Mucosa of descending colon (tissue), 3 donors: Measurements from ENCODE around the gene TRIM50. TPM values are rescaled to one million over a fixed set of nuclear protein-coding genes. Genes with fewer than 3 reads are reported as not detected.
"Not testable (repeated sequence)": the region's sequence is repeated elsewhere in the genome, so short reads cannot be mapped to it uniquely, and the experiment has no call there.

ENCODE experiments used
- ATAC-seq: fragments of 200-7000 bp; cut with Tn5 transposase; one replicate; pipeline ENCODE4 v1.9.1; 2020; ENCODE audit warnings: mild to moderate bottlenecking, moderate library complexity
- DNase-seq, 3 donors: peaks; one replicate each; pipeline ENCODE4 v3.0.0-alpha.2; 2020
- H3K36me3 ChIP-seq: fragments of 200-600 bp; one replicate; pipeline ENCODE4 v1.8.0; 2021; ENCODE audit warnings: low read depth, mild to moderate bottlenecking
- H3K4me1 ChIP-seq: fragments of 200-600 bp; one replicate; pipeline ENCODE4 v1.8.0; 2021; ENCODE audit warnings: low read depth, mild to moderate bottlenecking
- H3K4me3 ChIP-seq: fragments of 200-600 bp; one replicate; pipeline ENCODE4 v1.8.0; 2021; ENCODE audit warnings: mild to moderate bottlenecking
- H3K9me3 ChIP-seq: fragments of 200-600 bp; one replicate; pipeline ENCODE4 v1.8.0; 2021; ENCODE audit warnings: mild to moderate bottlenecking
- intact Hi-C, 2 donors: fragments of 100-400 bp; cut with DNase I in 1 of 2; cut with micrococcal nuclease in 1 of 2; formaldehyde crosslinking; loops; one replicate each; pipeline versions ENCODE4 v1.11.0 to v1.11.1; 2022; cut with DNase I, micrococcal nuclease
- long read RNA-seq, 2 donors: library from polyadenylated mRNA; unstranded; transcript quantifications; one replicate each; pipeline ENCODE4 v2.0.0, GENCODE V29; 2019 to 2021
- total RNA-seq, 3 donors: library from RNA; stranded (reverse); fragmentation: NEBNext Ultra II Directional in 2 of 3; extraction: Animal tissue kit (Norgen Biotek cat#: 25700) in 2 of 3; gene quantifications; one replicate each; pipeline versions ENCODE4 v1.2.1 to v1.2.4, GENCODE V29; 2021 to 2023
- TF ChIP-seq, protein P1 (sequence below): fragments of 200-600 bp; IDR thresholded peaks from one replicate; pipeline ENCODE4 v1.8.0; 2022; ENCODE audit warnings: antibody characterized with exemption, mild to moderate bottlenecking
- donor health status: DM: no; HTN: no; CAD: no; lungs with moderate emphysema.
- donor health status: DM: no; HTN: no; CAD: no.
- donor health status: DM: no; HTN: yes; CAD: no.

Gene TRIM50
- total RNA-seq: under 1 TPM in 1 of 3 donors, not detected in 2; 0.35 TPM
- long read RNA-seq, donor 1: 0 reads
- long read RNA-seq, donor 2: 0 reads

DNA sequence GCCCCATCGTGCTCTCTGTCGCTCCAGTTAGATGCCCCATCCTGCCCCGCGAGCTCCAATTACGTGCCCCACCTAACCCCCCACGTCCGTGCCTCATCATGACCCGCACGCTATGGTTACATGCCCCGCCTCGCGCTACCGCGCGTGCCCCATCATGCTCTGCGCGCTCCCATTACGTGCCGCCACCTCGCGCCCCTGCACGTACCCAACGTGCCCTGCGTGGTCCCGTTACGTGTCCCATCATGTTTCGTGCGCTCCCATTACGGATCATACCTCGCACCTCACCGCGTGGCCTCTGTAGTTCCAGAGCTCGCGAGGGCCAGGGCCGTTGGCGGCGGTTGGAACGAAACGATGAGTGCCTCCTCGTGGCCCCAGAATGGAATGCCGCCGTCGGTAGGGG lies at the start of gene TRIM50, which contains the start of gene FKBP6:
TSS of gene TRIM50 (minus strand) at position 161 of the 400 bp plus-strand sequence. CDS start 3,295 bp downstream, outside the sequence.
TSS of gene FKBP6 (plus strand) at position 240 of the 400 bp plus-strand sequence. CDS start 268 bp downstream, outside the sequence.
- ATAC-seq, intact Hi-C loops, H3K4me1 ChIP-seq: not testable (repeated sequence)

DNA sequence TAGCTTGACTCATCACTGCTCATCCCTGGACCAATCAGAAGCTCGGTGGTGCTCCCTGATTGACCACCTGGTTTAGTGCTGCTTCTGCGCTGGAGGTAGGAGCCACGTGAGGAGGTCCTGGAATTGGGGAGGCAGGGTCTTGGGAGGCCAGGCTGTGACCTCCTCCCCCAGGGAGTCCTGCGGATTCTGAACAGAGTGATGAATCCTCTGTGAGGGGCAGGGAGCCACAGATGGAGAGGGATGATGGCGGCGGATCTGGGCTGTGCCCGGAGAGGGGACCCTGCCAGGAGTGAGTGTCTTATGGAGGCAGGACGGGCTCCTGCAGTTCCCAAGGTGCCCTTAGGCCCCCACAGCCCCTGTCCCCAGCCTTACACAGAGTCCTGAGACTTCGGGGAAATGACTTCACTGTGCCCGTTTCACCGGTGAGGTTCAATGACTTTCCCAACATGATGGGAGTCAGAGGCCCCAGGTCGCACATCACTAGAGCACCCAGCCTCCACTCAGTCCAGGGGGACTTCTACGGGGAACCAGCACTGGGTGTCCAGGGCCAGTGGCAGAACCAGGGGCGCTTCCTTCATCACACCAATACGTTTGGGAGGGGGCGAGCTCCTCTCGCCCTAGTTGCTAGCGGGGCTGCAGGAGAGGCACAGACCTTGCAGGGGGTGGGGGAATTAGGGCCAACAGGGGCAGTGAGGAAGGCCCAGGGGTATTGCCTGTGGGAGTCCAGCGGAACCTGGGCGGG lies 49.0 kb upstream of the TRIM50 start:
- H3K4me3 ChIP-seq: no peak overlapping the region
- no peak for DNase-seq
- no peaks in the 10 kb centered on the region for H3K9me3 ChIP-seq
- H3K4me1 ChIP-seq: no peaks in the 10 kb centered on the region
- intact Hi-C loops: no loop called here
- TF ChIP-seq, protein P1, sequence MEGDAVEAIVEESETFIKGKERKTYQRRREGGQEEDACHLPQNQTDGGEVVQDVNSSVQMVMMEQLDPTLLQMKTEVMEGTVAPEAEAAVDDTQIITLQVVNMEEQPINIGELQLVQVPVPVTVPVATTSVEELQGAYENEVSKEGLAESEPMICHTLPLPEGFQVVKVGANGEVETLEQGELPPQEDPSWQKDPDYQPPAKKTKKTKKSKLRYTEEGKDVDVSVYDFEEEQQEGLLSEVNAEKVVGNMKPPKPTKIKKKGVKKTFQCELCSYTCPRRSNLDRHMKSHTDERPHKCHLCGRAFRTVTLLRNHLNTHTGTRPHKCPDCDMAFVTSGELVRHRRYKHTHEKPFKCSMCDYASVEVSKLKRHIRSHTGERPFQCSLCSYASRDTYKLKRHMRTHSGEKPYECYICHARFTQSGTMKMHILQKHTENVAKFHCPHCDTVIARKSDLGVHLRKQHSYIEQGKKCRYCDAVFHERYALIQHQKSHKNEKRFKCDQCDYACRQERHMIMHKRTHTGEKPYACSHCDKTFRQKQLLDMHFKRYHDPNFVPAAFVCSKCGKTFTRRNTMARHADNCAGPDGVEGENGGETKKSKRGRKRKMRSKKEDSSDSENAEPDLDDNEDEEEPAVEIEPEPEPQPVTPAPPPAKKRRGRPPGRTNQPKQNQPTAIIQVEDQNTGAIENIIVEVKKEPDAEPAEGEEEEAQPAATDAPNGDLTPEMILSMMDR: no peak
- ATAC-seq: no peak
- no peaks in the 10 kb centered on the region for H3K36me3 ChIP-seq

More for the DNA sequence above, at the start of gene TRIM50, which contains the start of gene FKBP6:
- DNase-seq, H3K4me3 ChIP-seq, H3K9me3 ChIP-seq, H3K36me3 ChIP-seq: not testable (repeated sequence)

DNA sequence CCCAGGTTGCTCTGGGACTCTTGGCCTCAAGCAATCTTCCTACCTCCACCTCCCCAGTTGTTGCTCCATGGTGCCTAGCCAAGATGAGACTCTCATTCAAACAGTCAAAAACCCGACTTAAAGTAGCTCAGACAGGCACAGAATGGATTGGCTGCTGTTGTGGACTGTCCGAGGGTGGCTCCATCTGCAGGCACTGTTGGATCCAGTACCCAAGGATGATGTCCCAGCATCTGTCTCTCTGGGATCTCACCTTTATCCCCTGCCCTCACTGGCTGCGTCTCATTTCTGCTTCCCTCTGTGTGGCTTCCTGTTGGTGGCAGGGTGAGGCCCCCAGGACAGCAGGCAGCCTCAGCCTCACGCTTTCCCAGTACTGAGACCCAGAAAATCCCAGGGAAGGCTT lies 48.4 kb upstream of the TRIM50 start:
- H3K9me3 ChIP-seq, H3K36me3 ChIP-seq, ATAC-seq, H3K4me1 ChIP-seq, H3K4me3 ChIP-seq, DNase-seq, intact Hi-C loops: not testable (repeated sequence)

DNA sequence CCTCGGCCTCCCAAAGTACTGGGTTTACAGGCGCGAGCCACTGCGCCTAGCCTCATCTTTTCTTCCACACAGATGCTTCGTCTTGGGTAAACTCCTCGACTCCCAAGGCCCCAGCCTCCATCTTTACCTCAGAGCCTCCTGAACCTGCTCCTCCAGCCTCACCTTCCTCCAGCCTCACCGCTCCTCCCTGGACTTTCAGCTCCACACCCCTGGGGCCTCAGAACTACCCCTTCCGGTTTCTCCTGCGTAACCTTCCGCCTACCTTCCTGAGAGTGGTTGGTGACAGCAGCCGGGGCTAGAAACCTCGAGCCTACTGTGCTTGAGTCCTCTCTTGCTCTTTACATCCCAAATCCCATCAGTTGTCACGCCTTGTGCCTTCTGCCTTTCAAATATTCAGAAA lies 45.9 kb upstream of the TRIM50 start:
- H3K36me3 ChIP-seq: no peaks in the 10 kb centered on the region
- no peak overlapping the region for H3K4me3 ChIP-seq
- TF ChIP-seq, protein P1: no peak
- H3K9me3 ChIP-seq: no peaks in the 10 kb centered on the region
- DNase-seq: no peak
- no peaks in the 10 kb centered on the region for H3K4me1 ChIP-seq
- intact Hi-C loops: no loop called here
- ATAC-seq: no peak

DNA sequence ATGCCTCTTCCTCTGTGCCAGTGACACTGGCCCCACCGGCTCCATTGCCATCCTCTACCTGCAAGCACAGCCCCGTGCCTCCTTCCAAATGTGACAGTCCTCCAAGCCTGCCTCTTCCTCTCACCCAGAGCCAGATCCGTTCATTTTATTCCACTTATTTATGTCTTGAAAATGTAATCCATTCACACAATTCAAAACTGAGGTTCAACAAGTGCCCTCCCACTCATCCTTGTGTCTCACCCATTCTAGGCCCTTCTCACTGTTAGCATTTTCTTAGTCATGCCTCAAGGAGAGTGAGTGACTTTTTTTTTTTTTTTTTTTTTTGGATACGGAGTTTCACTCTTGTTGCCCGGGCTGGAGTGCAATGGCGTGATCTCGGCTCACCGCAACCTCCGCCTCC lies 41.7 kb upstream of the TRIM50 start:
- Histone ChIP-seq H3K9me3 (no peaks in the 10 kb centered on the region), H3K36me3 (no peaks in the 10 kb centered on the region), H3K4me1 (no peaks in the 10 kb centered on the region), H3K4me3 (no peak overlapping the region)
- intact Hi-C loops: no loop called here
- TF ChIP-seq, protein P1: no peak
- ATAC-seq (no peak), DNase-seq (no peak)

DNA sequence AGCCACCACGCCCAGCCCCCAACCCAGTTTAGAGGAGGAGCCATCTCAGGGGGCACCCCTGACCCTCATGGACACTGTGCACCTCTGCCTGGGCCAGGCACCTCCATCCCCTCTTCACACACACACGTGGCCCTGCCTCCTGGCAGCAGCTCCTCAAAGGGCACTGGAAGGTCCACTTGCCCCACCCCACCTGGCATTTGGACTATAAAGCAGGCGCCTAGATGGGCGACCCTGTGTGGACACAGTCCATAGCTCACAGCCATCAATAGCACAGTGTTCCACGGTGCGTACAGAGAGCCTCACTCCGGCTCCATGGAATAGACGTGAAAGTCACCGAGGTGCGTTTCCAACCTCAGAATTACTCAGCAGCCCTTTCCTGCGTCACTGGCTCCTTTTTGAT lies 41.1 kb upstream of the TRIM50 start:
- intact Hi-C loops: no loop called here
- Histone ChIP-seq H3K9me3 (no peaks in the 10 kb centered on the region), H3K36me3 (no peaks in the 10 kb centered on the region), H3K4me3 (no peak overlapping the region), H3K4me1 (no peaks in the 10 kb centered on the region)
- ATAC-seq: no peak
- no peak for DNase-seq
- TF ChIP-seq, protein P1: no peak
